HK-2 (cell line): ENCODE measurements around the gene EXTL1.

ENCODE experiments used
- DNase-seq: peaks from one replicate; pipeline ENCODE4 v3.0.0-alpha.2; 2018; ENCODE audit not compliant: unreplicated experiment

The EXTL1 gene

DNA sequence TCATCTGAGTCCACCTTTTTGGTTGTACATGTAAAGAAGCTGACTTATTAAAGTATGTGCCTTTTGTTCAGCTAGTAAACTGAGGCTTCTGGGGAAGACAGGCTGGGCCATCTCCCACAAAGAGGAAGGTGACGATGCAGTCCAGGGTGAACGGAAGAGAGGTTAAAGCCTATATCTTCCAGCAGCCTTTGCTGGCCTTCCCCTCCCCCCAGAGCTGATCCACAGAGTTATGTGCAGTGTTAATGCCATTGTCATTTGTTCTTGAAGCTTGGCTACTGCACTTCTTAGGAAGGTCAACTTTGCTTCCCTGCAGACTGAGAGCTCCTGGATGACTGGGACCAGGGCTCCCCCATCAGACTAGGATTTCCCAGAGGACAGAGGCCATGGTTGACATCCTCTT is 22.2 kb downstream of the EXTL1 start:
- DNase-seq, result no peak

DNA sequence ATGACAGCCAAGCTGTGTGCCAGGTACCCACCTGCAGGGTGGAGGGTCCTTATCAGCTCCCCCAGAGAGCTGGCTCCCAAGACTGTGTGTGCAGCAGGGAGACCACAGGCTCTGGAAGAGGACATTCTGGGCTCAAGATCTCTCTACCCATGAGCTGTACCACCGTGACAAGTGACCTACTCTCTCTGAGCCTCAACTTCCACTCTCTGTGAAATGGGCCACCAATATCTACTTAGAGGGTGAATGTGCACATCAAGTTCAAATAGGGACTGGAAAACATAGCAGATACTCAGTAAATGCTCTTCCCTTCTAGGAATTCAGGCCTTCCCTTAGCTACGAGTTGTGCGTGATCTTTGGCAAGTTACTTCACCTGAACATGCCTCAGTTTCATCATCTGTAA is 22.8 kb downstream of the EXTL1 start:
- no peak for DNase-seq

DNA sequence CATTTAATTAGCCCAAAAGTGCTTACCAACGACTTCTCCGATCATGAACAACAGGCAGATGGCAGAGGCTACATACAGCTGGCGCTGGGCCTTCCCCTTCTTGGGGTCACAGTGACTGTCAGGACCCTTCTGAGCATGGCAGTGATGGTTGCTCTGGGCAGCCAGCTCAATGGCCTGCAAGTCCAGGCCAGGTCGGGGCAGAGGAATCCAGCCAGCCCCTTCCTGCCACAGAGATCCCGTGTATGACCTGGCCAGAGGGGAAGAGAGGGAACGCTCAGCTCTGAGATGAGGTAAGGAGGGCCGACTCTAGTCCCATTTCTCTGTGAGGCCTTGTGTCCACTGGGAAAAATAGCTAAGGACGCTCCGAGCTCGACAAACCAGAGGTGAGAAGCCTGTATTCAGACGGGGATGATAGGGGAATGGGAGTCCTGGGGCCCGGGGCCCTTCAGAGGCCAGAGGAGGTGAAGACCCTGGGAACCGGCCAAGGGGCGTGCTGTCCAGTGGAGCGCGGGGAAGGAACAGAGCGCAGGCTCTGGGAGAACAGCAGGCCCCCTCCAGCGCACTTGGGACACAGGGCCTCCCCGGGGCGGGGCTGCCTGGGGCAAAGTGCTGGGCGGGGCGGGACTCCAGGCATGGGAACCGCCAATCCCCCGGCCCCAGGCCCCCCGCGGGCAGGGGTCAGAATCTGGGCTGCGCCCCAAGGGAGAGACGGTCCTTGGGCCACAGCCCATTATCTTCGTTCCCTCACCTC is 23.6 kb downstream of the EXTL1 start:
- DNase-seq, result no peak

DNA sequence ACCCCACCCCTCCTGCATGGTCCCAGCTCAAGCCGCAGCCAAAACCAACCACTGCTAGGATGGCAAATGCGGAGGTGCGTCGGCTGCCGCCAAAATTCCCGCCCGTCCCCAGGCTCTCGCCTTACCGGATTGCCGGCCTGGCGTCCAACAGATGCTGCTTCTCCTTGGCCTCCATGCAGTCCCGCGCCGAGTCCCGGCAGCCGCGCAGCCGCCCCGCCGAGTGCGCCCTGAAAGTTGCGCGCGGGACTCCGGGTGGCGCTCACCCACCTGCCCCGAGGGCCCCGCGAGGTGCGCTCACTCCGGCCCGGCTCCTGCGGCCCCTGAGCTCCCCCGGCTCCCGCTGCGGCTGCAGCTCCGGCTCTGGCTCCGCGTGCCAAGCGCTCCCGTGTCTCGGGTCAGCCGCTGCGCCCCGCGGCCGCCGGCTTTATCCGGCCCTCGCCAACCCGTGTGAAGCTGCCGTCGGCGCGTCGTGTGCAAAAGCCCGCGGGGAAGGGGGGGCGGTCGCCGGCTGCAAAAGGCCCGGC is 24.2 kb downstream of the EXTL1 start, which contains the start of gene SLC30A2:
Gene SLC30A2 (minus strand): TSS at position 397 of the 524 bp plus-strand sequence. CDS start 222 bp downstream, at position 175.
- no peak for DNase-seq

DNA sequence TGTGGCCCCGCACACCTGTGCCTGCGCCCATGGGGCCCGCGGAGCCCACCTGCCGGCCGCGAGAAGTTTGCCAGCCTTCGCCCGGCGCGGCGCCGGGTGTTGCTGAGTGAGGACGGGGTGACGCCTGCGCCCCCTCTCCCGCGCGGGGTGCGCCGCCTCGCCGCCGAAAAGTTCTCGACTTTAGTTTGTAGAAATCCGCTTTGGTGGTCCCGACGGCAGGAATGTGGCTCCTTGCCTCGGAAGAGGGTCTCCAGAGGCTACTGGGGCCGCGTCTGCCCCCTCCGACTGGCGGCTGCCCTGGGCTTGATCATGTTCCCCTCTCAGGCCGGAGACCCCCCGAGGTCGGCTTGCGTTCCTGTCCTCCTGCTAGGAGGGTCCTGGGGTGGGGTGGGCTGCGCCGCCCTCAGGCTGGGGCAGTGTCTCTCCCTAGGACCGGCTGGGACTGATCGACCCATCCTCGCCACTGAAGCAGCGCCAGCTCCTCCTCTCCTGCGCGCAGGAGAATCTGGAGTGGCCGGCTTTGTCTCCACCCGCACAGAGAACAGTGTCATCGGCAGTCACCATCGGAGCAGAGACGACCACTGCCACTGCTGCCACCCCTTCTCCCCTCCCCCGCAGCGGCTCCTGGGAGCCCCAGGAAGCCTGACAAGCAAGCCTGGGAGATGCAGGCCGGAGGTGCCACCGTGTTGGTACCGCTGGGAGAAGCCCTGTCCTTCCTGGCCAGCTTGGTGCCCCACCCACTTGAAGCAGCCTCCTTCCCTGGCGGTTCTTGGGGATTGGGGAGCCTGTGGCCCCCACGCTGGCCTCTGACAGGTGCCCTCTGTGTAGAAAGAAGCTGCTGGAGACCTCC is 24.9 kb downstream of the EXTL1 start:
- DNase-seq, result no peak

DNA sequence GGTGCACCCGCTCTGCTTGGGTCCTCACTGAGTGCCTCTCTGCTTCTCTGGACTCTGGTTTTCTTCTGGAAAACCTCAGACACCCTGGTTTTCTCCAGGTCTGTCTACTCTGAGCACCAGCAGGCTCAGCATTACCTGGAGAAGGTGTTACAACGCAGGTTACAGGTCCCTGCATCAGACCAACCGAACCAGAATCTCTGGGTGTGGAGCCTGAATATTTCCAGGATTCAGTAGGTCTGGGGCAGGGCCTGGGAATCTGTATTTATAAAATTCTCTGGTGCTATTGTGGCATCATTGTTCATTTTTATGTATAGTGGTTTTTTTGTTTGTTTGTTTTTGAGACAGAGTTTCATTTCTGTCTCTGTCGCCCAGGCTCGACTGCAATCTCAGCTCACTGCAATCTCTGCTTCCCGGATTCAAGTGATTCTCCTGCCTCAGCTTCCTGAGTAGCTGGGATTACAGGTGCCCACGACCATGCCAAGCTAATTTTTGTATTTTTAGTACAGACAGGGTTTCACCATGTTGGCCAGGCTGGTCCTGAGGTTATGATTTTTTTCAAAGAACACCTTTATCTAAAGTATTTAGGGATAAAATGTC is 25.8 kb downstream of the EXTL1 start:
- no peak for DNase-seq

DNA sequence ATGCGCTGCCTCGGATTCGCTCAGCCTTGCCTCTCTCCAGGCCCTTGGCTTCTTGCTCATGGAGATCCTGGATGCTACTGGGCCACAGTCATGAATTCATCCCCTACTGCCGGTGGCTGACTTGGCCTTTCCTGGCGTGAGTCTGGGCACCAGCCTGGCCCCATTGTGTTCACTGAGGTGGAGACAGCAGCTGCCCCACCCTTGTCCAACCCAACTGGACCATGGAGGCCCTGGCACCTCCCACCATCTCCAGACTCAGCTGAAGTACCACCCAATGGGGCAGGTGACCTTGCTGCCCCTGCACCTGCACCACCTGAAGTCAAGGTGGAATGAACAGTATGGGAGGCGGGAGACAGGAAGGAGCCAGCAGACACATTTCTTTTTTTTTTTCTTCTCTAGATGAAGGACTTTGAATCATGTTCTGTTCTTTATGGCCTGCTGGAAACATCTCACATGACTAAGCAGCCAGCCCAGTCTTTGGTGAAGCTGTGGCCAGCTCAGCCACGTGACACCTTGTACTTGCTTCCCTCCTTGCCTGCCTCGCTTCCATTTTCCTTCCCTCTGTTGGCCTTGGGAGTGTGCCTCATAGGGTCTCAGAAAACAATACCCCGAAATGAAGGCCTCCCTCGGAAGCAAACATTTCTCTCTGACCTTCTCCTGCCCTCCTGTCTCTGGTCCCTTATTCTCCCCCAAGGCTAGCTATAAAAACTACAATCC is 28.1 kb downstream of the EXTL1 start:
- no peak for DNase-seq

DNA sequence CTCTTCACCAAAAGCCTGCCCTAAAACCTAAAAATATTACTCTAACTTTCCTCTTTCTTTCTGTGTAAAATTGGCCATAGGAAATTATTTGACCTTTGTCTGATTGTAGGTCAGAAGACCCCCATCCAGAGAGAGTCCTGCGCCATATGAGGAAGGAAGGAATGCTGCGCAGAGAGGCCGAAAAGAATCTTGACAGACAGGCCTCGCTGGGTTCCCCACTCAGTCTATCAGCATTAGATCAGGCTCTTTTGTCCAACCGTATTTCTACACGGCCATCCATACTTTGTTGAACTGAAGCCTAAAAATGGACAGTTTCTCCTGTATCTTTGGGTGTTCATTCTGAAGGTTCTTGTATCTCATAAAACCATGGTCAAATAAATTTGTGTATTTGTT is 28.7 kb downstream of the EXTL1 start:
- DNase-seq, result no peak

DNA sequence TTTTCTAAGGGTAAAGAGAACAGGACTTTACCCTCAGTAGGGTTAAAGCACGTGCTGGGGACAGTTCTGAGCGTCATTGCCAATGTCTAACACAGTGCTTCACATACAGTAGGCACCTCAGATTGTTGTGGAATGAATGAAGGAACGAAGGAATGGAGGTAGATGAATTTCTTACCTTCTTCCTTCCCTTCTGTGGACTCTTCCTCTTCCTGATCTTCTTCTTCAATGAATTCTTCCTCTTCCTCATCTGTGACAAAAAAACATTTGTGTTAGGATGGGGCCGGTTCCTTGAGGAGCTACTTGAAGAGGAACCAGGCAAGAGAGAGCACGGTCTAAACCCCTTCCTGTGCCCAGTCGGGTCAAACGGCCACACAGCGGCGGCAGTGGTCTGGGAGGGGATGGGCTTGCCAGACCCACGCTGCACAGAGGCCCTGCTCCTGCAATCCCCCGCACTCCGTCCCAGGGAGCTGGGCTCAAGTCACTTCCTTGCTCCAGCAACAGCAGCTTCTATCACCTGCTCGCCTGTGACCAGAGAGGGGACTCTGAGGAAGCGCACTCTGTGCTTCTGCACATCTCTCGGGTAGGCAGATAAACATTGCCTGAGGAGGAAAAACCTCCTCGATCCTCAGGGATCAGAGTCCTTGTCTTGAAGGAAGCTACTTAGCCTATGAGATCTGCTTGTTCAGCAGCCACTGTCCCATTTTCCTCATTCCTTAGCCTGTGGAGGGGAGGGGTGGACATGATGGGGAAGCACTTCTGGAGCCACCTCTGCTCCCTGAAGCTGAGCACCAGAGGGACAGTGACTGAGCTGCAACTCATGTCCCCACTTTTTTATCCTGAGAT is 32.4 kb downstream of the EXTL1 start:
- no peak for DNase-seq

DNA sequence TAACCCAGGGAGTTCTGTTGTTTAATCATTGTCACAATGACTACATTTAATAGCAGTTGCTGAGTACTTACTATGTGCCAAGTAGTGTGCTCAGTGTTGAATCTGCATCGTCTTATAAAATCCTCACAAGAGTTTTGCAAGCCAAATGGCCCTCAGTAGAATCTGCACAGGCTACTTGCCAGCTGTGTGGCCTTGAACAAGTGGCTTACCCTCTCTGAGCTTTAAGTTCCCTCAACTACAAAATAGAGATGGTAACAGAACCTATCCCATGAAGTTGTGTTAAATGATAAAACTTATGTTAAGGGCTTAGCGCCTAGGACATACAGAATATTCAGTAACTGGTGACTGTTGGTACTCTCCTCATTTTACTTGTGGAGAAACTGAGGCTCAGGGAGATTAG is 33.5 kb downstream of the EXTL1 start:
- DNase-seq, result no peak

DNA sequence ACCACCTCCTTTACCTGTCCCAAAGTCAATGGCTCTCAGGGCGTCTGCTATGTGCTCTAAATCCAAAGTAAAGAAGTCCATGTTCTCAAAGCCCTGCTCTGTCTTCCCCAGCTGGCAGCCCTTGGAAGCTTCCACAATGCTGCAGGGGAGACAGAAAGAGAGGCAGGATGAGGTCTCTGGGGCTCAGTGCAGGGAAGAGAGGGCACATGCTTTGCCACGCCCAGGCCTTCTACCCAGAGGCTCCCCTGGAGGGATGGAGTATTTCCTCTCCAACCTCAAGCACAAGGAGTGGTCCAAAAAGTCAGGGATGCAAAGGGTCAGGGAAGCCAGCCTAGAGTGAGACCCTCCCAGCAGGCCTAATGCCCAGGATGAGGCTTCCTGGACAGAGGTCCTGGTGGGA is 35.6 kb downstream of the EXTL1 start:
- DNase-seq, result no peak

DNA sequence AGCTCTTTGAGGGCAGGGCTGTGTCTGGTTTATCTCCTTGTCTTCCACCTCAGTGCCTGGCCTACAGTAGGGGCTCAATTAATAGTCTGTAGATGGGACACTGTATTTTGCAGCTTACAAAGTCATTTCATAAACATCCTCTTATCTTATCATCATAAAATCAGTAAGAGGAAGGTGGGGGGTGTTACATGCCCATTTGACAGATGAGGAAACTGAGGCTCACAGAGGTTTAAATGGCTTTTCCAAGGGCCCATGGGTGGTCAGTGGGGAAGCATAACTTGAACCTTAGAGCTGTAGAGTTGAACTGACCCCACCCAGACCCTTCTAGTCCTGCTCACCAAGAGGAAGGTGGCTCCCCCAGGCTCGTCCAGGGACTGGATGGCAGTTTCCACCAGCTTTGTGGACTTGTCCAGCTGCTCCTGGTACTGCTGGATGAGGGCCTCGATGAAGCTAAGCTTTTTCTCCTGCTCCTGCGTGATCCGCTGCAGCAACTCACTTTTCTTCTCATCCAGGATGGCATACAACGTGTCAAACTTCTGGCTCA is 36.5 kb downstream of the EXTL1 start:
- DNase-seq, result no peak

DNA sequence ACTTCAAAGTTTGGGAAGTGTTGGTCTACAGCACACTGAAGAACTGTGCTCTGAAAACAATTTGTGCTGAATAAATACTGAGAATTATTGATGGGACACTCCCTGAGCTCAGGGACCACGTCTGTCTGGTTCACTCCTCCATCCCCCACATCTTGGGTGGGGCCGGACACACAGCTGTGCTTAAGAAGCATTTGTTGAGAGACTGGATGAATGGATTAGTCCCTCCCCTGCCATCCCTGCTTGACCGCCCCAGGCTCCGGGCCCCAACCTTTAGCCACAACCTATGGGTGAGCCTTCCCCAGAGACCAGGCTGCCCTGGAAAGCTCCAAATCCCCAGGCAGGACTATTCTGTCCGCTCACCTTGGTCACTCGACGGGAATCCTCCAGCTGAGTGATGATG is 38.3 kb downstream of the EXTL1 start:
- no peak for DNase-seq

DNA sequence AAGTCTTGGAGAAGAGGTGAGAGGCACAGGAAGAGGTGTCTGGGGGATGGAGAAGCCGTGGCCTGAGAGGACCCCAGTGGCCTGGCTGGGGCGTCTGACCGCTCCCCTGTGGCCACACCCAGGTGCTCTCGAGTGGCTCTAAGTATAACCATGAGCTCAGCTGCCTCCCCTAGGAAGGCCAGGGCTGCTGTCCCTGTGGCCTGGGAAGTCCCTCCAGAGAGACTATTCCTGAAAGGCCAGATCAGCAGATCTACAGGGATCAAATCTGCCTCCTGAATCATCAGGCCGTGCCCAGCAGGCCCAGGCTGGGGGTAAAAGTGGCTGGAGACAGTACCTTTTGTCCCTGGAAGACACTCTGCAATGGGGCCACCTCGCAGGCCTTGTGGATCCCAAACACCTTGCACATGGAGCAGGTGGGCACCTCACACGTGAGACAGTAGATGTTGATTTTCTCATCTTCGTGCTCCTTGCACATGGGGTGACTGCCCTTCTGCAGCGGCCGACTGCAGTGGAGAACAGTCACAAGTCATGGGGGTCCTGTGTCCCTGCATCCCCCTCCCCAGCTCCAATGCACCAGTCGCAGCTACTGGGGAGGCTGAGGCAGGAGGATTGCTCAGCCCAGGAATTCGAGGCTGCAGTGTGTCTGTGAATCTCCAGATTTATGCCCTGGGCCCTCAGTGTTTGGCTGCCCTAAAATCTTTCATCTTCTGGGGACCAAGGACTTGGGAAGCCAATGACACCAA is 39.4 kb downstream of the EXTL1 start:
- DNase-seq, result no peak

DNA sequence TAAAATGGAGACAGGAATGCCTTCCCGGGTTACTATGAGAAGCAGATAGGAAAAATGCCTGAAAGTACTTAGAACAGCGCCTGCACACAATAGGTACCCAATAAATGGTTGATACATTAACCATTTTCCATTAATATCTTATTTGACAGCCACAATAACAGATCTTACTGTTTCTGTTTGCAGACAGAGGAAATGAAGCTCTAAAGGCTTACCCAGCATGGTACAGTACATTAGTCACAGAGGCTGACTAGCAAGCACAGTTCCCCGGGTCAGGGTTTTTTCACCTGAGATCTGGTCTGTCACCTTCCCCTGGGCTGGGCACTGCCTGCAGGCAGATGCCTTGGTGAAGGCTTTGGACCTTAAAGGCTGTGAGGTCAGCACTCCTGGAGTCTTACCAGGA is 43.0 kb downstream of the EXTL1 start:
- DNase-seq, result no peak

DNA sequence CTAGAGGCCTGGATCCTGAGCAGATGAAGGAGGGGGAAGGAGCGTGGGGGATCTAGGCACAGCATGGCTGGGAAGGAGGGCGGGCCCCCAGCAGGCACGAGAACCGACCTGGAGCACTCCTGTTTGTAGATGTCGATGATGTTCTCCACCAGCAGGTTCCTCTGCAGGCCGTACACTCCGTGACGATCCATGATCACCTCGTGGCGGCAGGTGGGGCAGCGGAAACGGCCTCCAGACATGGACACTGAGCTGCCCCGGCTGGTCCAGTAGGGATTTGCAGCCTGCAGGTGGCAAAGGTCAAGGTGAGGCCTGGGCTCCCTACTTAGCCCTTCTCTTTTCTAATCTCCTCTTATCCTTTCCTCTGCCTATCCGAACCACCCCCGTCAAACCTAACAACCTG is 44.6 kb downstream of the EXTL1 start:
- no peak for DNase-seq

DNA sequence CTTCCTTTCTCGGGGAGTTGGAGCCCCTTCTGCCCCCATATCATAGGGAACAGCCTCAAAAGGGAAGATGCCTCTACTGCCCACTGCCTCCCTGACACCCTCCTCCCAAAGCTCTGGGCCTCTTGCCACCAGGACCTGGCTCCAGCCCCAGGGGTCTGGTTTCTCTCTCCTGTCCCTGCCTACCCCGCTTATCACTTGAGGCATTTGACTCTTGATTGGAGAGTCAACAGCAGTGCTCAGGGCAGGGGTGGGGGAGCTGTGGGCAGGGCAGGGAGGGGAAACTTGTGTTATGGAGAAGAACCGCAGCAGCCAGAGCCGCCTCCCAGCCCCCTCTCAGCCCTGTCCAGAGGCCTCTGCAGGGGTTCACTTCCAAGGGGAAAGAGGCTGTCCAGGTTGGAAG is 45.3 kb downstream of the EXTL1 start:
- no peak for DNase-seq

DNA sequence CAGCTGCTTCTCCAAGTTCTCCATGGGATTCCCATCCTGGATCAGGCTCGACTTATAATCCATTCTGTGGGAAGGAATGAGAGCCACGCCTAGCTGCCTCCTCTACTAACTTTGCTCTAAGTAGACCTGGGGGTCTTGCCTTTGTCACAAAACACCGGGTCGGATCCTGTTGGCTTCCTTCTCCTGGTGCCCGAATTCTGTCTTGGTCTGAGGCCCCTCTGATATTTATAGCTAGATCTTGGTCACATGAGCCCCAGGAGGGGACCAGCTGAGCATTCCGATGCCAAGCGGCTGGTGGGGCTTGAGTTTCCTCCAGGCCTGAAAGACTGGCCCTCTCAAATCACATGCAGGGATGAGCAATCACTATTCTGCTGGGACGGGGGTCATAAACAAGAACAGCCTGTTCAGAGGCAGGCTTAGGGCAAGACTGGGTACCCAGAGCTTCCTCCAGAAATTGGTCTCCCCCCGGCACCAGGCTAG is 45.9 kb downstream of the EXTL1 start, which contains the start of gene TRIM63:
Gene TRIM63 (minus strand): TSS at position 199 of the 480 bp plus-strand sequence. CDS start 136 bp downstream, at position 63.
- no peak for DNase-seq

DNA sequence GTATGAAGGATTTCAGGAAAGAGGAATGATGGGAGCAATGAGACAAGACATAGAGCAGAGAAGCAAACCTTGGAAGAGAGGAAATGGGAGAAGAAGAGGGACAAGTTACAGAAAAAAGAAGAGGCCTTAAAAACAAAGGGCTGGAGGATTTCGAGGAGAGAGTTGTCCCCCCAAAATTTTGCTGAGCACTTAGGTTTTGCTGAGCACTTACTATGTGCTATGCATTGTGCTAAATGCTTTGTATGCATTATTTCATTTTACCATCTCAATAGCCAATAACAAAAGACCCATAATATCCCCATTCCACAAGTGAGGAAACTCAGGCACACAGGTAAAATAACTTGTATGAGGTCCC is 48.3 kb downstream of the EXTL1 start:
- no peak for DNase-seq
